ENCODE results near the gene ATE1.
A peak's percentile ranks its signal among the peaks of the same experiment; 100 is the strongest.
"Not testable (repeated sequence)": the region's sequence is repeated elsewhere in the genome, so short reads cannot be mapped to it uniquely, and the experiment has no call there.

The ATE1 gene

DNA sequence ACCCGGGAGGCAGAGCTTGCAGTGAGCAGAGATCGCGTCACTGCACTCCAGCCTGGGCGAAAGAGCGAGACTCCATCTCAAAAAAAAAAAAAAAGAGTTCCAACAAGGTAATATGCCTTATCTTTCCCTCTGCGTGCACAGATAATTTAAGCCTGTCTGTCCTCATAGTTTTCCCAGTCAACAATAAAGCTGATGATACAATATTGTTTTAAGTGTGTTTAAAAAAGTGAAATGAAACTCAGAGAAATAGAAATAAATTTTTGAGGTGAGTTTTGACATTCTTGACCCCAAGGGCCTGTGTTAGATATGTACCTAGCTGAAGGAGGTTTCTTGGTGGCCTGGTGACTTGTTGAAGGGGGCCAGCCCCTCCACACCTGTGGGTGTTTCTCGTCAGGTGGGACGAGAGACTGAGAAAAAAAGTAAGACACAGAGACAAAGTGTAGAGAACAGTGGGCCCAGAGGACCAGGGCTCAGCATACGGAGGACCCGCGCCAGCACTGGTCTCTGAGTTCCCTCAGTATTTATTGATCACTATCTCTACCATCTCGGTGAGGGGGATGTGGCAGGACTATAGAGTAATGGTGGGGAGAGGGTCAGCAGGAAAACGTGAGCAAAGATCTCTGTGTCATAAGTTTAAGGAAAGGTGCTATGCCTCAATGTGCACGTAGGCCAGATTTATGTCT is 1.9 kb upstream of the ATE1 start:
- not testable (repeated sequence) for DNase-seq

DNA sequence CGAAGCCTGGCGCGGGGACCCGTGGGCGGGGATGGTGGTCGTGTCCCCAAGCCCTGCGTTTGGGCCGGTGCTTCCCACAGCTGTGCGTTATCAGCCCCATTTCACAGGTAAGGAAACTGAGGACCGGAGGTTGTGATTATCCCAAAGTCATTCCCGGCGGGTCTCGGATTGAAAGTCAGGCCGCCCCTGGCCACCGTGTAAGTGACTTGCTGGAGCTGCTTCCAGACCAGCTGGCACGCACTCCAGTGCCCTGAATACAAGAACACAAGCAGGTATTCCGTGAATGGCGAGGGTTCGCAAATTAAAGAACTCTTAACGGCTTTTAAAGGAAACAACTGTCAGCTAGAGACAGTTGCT is 675 bp upstream of the ATE1 start:
- DNase-seq: peak; percentile 13

DNA sequence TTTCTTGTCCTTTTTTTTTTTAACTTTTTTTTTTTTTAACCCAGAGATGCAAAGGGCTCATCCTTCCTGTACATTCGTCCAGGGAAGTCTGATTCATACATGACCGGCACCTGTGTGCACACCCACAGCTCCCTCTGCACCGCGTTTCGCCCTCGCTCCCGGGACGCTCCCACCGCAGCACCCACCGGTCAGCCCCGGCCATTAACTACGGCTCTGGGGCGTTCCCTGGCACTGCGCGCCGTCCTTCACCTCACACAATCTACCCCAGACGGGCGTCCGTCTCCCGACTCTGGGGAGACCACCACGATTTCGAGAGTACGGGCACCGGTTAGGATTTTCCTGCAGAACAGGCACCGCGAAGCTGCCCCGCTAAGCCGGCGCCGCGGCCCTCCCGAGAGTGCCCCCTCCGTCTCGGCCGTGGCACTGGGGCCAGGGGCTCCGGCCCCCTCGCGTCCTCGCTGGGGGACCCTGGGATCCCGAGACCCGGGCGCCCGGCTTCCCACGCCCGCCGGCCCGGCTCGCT is 452 bp downstream of the ATE1 start:
- peak; percentile 19 for DNase-seq

DNA sequence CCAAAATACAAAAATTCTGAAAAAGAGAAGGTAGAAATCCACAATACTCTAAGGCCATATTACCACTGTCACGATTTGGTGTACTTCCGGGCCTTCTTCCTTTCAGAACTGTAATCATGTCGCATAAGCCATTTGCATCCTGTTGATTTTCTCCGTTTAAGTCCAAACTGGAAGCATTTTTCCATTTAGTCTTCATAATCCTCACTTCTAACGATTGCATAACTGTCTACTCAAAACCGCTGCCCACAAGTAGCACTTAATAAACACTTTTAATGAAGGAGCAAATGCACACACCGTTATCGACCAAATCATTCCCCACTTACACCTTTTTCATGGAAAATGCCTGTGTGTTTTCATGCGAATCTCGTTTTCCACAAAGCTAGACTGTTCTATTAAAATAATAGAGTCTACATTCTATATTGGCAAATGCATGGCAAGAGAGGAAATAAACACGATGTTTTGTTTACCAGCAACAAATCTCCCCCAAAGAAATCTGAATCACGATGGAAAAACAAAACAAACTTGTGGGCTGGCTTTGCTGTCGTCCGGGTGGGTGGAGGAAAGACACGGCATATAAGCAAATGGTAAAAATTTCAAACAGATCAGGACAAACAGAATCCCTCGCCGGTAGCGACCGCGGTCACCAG is 1.0 kb downstream of the ATE1 start:
- DNase-seq: peak; percentile 1

DNA sequence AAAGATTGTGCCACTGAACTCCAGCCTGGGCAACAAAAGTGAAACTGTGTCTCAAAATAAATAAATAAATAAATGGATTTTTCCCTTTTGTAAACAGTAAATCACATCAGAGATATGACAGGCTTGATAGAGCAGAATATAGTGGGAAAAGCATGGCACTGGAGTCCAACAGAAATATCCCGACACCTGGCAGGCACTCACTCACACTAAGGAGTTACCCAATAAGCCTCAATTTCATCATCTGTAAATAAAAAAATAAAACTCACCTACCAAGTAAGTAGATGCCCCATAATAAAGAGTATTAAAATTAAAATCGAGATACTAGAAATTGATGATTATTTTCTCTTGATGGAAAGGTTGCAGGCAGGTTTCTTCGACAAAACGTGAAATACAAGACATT is 1.7 kb downstream of the ATE1 start:
- no peak for DNase-seq

DNA sequence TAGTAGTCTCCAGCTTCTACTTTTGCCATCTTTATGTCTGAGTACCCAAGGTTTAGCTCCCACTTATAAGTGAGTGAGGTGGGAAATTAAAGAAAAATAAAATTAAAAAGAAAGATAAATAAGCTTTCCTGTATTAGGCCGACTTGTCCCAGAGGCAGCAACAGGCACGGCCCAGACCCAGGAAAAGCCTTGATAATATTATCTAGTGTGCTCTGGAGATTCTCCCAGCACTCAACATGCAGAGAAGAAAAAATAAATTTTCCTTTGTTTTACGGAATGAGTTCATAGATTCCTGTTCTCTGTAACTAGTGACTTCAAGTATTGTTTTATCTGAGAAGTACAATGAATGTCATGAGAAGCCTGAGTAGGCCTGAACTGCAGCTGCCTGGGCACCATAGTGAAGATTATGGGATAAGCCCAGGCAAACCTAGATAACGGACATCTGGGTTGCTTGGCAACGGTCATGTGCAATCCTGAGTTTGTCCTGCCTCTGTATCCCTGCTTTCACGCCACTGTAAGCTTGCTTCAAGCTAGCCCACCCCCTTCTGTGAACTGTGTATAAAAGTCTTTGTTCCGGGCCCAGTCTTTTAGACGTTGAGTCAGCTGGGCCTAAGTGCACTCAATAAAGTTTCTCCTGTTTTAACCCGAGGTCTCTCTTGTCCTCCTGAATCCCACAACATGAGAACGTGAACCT is 6.4 kb downstream of the ATE1 start:
- DNase-seq: no peak

DNA sequence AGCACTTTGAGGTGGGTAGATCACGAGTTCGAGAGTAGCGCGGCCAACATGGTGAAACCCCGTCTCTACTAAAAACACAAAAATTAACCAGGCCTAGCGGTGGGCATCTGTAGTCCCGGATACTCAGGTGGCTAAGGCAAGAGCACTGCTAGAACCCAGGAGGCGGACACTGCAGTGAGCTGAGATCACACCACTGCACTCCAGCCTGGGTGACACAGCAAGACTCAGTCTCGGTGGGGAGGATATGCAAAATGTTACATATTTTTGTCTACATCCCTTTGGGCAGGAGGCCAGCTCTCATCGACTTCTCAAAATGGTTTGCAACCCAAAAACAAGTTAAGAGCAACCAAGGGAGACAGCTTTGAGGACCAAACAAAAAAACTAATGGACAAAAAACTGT is 8.2 kb downstream of the ATE1 start:
- no peak for DNase-seq

DNA sequence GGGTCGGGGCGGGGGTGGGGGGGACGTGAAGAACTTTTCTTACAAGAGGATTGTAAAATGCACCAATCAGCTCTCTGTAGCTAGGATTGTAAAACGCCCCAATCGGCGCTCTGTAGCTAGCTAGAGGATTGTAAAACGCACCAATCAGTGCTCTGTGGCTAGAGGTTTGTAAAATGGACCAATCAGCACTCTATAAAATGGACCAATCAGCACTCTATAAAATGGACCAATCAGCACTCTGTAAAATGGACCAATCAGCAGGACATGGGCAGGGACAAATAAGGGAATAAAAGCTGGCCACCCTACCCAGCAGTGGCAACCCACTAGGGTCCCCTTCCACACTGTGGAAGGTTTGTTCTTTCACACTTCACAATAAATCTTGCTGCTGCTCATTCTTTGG is 9.0 kb downstream of the ATE1 start:
- not testable (repeated sequence) for DNase-seq

DNA sequence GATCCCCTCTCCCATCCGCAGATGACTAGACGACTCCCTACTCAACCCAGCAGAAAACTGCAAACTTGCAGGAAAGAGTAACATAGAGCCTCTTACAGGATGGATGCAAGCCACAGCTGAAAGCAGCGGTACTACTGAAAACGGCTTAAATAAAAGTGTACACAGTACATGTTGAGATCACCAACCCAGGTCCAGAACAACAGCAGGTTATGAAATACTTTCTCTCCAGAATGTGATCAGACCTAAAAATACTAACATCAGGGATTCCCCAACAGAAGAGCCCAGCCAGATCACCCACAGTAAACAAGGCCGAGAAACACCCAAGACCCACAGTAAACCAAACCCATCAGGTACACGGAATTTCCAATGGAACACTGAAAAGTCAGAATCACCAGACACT is 13.2 kb downstream of the ATE1 start:
- no peak for DNase-seq

DNA sequence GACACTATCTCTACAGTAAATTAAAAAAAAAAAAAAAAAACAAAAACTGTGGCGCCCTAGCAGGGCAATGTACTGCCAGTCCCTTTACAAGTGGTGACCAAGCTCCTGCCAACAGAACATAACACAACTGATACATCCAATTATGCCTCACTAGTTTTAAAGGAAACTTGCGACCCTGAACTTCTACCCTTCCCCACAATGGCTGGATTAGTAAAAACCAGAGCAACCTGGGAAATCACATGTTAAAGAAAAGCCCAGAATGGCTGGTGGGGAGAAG is 16.5 kb downstream of the ATE1 start:
- no peak for DNase-seq

DNA sequence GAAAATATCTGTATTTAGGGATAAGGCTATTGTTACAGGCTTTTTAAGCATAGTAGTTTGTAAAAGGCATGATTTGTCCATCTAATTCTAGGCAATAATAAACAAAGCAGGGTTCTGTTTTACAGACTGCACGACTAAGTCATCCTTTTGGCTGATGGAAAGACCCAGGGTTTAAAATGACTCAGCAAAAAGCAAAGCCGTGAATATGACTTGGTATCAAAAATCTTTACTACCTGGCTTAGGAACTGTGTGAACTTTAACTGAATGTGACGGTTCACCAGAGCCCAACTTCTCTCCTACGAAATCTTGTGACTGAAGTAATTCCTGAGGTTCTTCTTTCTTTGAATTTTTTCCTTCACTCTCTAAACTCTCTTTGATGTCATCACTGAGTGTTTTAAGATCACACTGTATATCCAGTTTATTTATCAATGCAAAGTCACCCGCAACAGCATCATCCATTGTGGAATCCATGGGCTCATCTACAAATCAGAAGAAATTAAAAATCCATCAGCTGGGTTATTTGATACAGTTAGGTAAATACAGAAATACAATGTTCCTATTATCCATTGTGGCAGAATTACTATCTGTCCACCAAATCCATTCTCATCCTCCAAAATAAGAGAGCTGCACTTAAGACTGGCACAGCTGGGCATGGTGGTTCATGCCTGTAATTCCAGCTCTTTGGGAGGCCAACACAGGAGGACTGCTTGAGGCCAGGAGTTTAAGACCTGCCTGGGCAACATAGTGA is 17.0 kb downstream of the ATE1 start:
- DNase-seq: peak; percentile 16

DNA sequence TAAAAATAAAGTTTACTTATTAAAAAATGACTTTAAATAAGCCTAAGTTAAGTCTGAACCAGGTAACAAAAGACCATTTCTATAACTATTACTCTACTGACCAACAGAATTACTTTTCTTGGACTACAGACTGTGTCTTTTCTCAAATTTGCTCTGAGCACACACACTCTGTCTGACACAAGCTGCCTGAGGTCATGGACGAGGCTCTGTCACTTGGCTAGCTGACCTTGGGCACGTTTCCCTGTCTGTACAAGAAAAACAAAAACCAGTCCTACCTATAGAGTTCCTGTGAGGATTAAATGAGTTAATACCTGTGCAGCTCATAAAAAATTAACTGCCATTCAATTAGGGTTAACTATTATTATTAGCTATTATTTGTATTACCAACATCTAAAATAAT is 22.9 kb downstream of the ATE1 start:
- DNase-seq: no peak

DNA sequence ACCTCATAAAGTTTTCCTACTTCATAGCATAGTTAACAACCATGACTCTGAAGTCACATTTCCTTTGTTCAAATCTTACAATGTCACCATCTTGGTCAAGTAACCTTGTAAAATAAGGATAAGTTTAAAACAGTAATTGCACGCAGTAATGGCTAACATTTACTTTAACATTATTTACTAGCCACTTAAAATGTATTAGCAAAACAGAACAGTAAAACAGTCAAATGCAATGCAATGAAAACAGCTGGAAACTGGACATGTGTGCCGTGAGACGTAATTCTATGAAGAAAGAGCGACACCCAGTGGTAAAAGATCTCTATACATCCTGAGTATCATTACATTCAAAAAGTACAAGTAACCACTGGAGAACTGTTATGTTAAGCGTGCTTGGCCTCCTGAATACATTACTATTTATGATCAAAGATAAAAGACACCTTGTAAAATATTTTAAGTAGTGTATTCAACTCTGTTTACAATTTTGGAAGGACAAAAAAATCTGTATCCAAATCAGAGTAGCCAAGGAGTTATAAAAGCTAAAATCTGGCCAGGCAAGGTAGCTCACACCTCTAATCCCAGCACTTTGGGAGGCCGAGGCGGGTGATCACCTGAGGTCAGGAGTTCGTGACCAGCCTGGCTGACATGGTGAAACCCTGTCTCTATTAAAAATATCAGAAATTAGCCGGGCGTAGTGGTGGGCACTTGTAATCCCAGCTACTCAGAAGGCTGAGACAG is 27.2 kb downstream of the ATE1 start:
- DNase-seq: peak; percentile 67

DNA sequence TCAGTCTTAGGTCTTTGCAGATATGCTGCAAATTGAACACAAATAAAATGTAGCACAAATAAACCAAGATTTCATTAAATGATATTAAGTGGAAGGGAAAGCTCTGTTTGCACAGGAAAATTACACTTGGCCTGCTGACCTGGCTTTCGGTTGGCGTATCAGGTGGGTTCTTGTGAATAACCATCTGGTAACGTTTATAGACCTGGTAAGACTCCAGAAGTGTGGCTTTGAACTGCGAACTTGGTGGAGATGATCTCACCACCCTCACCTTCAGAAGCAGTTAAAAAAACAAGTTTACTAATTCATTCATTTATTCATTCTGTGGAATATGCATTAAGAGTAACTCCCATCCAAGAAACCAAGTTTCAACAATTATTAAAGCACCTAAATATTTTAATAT is 28.1 kb downstream of the ATE1 start:
- no peak for DNase-seq

DNA sequence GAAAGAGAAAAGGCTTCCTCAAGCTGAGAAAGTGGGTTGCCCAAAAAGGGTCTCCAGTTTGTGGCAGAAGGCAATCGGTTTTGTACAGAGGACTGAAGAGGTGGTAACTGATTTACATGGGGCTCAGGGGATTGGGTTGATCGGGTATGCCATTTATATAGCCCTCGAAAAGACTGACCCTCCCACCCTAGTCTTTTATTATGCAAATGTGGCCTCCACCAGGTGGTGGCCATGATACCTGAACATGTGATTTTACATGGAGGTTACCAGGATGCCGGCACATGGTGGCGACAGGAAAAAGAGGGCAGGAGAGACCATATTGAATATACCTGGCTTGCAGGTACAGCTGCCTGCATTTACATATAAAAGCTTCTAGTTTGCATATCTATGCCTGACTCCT is 36.7 kb downstream of the ATE1 start:
- DNase-seq: no peak

DNA sequence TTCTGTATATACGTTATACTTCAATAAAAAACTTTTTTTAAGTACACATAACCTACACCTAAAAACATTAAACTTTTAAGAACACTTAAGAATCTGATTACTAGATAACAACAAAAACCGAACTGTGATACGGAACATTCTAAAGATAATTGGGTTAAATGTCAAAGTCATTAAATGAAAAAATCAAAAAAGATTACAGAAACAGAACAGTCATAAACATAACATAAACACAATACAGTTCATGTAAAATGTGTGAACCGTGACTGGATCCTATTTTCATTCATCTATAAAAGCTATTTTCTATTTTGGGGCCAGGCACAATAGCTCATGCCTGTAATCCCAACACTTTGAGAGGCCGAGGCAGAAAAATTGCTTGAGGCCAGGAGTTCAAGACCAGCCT is 38.6 kb downstream of the ATE1 start:
- DNase-seq: no peak

DNA sequence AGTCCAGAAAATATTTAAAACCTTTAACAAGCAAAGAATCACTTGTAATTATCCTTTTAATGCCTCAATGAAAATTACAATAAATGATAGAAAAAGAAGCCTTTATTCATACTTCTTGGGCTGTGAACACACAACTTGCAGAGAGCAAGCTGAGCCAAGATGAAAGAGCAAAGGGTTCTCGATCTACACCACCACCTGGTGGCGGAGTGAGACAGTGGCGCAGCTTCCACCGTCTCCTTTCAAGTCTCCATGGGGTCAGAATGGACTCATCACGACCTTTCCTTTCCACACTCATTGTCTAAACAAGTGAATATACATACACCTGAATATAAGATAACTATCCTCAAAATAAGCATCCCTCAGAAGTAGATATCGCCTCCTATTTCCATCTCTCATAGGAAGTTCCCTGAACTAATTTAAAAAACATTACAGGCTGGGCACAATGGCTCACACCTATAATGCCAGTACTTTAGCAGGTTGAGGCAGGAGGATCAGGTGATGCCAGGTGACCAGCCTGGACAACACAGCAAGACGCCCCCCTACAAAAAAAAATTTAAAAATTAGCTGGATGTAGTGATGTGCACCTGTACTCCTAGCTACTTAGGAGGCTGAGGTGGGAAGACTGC is 40.7 kb downstream of the ATE1 start:
- DNase-seq: peak; percentile 63

DNA sequence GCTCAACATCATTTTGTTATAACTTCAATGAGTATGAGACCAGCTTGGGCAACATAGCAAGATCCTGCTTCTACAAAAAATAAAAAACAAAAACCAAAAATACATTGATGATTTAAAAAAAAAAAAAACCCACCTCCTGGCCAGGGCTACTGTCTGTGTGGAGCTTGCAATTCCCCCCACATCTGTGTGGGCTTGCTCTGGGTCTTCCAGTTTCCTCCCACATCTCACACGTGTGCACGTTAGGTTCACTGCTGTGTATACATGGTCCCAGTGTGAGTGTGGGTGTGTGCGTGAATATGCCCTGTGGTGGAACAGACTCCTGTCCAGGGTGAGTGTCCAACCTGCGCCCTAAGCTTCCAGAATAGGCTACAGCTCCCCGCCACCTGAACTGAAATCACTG is 41.6 kb downstream of the ATE1 start:
- no peak for DNase-seq

DNA sequence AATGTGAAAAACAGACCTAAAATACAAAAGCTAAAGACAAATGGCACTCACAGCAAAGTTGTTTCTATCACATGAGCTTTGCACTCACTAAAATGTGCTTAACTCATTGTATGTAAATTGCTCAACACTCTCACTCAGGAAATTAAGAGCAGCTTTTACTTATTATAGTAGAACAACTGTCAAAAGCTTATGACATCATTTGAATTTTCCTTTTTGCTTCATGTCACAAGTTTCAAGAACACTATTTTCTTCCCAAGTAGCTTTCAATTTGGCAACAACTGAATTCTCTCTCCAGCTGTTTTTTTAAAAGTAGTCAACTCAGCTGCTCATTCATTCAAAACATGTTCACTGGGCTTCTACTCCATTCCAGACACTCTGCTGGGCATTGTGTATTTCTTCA is 46.9 kb downstream of the ATE1 start:
- DNase-seq: no peak

DNA sequence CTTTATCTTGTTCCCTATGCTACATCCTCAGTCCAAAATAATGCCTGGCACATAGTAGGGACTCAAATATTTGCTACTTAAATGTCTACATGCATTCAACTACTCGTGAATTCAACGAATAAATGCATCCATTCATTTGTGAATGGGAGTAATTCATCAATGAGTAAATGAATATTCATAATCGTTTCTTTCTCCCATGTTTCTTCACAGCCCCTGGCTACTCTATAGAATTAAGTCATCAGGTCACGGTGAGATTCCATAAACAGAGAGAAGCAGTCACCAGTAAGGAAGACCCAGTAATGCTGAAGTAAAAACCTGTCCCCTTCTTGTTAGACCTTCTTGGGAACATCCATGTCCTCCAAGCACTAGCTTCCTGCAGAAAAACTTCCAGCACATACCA is 48.4 kb downstream of the ATE1 start:
- no peak for DNase-seq

DNA sequence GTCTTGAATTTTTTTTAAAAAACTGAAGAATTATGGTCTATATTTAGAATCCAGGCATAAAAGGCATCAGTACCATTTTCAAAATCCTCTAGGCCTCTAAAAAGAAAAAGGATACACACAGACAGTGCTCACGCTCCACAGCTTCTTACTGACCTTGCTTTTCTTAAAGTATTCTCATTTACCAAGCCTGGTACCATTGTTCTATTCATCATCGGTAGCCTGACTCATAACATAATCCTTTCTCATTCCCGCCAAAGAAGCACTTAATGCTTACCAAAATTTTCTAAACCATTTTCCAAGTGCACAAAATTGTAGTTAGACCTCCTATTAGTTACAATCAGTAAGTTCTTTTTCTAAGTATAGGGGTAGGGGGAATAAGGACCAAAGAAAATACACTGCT is 54.6 kb downstream of the ATE1 start:
- DNase-seq: peak; percentile 3

DNA sequence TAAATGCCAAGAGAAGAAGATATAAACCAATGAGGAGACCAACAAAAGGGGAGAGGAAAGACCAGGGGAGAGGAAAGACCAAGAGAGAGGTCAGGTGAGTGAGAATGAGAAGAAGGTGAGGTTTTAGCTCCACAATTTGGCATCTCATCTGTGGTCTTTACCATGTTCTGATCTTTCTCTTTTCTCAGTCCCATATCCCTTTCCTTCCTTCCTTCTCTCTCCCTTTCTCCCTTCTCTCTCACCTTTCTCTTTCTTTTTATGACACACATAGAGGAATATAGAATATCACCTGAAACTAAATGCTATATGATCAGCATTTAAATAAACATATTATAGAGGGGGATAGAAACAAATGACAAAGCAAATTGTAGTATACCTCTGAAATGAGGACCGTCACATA is 57.4 kb downstream of the ATE1 start:
- no peak for DNase-seq

DNA sequence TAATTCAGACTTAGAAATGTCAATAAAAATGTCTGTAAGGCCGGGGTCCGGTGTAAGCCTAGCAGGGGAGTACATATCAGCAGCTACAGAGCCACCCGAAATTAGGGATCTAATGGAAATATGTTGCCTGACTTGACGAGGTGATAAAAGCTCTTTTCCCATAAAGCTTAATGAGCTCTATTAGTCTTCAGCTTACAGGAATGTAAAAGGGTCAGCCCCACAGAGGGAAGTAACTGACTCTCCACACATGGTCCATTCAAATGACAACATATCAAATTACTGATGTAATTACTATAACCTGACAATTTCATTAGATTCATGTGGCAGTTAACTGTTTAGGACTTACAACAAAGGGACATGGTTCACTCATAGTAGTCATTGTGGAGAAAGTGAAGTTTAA is 62.3 kb downstream of the ATE1 start:
- no peak for DNase-seq

All from fibroblast of upper back skin (primary cell).